Stimulated activated CD4-positive, alpha-beta T cell treated with anti-CD3 and anti-CD28 coated beads, Interleukin-2, amount 100 ng/mL, for 4 hours (primary cell): ENCODE measurements around the gene CDH19.

Source experiments
- DNase-seq: peaks from one replicate; pipeline ENCODE4 v3.0.0-alpha.2; 2020; ENCODE audit warnings: low read depth

Gene CDH19

GRCh38 chr18:66457245-66457644 is 146.6 kb downstream of the CDH19 start:
- DNase-seq, result no peak
